COLO668 (cell line): ENCODE results near the gene CD80.
"Not testable (repeated sequence)": the region's sequence is repeated elsewhere in the genome, so short reads cannot be mapped to it uniquely, and the experiment has no call there.

Source experiments
- DNase-seq: peaks from one replicate; lab custom pipeline; 2025; ENCODE audit not compliant: unreplicated experiment; lab: John Stamatoyannopoulos, UW

CD80 gene

DNA sequence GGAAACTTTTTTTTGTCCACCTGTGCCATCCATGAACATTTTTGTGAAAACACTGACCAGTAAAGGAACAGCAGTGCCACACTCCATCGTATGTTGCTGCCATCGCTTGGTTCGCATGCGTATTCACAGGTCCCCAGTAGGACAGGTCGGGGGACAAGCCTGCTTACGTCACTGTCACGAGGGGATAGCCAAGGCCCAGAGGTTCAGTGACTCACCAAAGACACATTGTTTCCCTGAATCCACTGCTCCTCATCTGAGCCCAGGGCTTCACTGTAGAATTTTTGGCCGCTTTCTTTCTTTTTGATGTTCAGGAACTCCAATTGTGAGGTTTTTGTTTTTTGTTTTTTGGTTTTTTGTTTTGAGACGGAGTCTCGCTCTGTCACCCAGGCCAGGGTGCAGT is 25.8 kb upstream of the CD80 start:
- no peak for DNase-seq

GRCh38 chr3:119582178-119582577 is 22.8 kb upstream of the CD80 start:
- DNase-seq: no peak

DNA sequence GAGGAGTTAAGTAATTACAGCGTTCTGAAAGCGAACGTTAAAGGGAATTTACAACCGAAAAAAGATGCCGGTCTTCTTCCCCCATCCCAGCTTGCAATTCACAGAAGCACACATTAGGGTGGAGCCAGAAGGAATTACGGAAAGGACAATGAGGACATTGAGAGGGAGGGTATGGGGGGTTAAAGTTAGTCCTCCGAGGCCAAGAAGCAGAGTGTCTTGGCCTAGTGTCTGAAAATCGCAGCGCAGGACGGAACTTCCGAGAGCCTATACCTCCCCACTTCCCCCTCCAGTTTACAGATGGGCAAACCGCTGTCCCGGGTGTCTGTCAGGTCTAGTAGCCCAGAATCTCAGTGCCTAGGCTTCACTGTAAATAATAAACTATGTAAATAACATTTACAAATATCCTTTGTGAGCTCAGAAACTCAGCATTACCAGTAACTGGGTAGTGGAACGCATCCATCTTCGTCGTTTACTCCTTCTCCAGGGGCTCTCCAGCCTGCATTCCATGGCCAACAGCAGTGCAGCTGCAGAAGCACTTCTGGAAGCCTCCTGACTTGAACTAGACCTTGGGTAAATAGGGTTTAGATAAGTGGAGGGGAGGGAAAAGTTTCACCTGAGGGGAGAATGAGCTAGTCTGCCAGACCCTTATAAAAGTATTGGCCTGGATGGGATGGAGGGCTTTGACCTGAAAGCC is 20.8 kb upstream of the CD80 start:
- no peak for DNase-seq

DNA sequence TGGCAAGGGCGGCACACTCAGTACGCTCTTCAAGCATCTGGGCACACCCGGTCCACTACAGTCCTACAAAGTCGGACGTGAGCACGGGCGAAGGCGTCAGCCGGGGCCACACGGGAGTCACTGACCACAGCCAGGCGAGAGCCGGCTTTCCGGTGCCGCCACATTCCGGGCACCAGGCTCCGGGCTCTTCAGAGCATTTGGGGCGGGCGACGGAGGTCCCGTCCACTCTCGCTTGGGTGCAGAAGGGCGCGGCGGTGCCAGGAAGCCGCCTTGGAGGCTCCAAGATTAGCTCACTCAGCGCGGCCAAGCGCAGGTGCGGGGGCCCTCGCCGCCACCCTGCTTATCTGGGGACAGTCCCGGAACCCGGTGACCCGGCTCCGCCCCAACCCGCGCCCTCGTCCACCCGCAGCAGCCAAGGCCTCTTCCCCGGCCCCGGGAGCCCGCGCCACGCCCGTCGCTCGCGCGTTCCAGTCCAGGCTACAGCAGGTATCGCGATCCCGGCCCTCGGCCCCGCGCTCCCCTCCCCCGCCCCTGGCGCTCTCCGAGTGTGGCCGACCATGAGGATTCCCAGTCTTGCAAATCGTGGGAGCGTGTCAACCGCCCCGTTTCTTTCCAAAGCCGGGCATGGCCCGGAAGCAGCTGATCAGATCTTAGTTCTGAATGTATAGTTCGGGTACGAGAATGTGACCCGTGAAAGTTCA is 20.1 kb upstream of the CD80 start, which contains the start of gene ADPRH:
TSS of gene ADPRH (plus strand) at position 127 of the 701 bp plus-strand sequence. CDS start 2,678 bp downstream, outside the sequence.
- DNase-seq: peak; percentile 66

- DNase-seq: no peak
Observed at GRCh38 chr3:119575507-119575906, 16.1 kb upstream of the CD80 start.

DNA sequence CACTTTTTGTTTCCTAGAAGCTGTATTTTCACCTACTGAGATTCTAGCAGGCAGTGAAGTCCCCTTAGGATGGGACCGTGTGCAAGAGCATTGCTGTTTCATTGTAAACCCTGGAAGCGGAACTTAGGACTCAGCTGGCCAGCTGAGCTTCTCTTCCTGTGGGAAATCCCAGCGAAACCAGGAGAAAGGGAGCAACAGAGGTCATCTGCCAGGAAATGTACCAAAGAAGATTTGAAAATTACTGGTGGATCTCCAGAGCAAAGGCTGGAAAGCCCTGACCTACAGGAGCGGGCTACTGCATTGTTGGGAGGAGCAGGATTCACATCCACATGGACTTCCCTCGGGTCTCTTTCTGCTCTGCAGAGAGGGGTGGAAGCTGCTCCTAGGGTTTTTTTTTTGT is 12.3 kb upstream of the CD80 start:
- no peak for DNase-seq

- no peak for DNase-seq
Observed at GRCh38 chr3:119571230-119571629, 11.8 kb upstream of the CD80 start.

- no peak for DNase-seq
Observed at GRCh38 chr3:119570229-119570628, 10.8 kb upstream of the CD80 start.

- no peak for DNase-seq
Observed at GRCh38 chr3:119569156-119569555, 9.7 kb upstream of the CD80 start.

GRCh38 chr3:119563334-119563733 is 3.9 kb upstream of the CD80 start:
- not testable (repeated sequence) for DNase-seq

DNA sequence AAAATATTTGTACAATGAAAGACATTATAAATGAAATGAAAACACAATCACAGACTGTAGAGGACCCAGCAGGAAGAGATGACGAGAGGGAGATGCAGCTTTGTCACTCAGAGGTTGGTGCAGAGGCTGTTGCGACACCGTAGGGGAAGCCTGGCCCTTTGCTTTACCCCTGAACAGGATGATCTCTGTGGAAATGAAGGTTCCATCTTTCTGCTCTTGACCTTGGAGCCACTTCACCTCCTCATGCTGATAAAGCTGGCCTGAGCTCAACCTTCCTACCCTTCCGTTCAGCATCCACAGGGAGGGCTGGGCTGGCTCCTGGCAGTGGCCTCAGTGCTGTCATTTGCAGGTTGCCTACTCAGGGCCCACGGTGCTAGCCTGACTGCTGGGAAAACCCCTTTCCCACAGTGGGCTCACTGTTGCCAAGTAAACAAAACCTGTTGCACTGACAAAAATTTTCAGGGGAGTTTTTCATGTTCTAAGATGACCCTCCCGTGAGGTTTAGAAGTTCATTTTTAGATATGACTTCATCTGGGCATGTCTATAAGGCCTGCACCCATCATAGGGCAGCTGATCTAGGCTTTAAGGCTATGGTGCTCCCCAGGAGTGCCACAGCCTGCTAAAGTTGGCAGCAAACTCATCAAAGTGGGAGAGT is 3.0 kb upstream of the CD80 start:
- no peak for DNase-seq

DNA sequence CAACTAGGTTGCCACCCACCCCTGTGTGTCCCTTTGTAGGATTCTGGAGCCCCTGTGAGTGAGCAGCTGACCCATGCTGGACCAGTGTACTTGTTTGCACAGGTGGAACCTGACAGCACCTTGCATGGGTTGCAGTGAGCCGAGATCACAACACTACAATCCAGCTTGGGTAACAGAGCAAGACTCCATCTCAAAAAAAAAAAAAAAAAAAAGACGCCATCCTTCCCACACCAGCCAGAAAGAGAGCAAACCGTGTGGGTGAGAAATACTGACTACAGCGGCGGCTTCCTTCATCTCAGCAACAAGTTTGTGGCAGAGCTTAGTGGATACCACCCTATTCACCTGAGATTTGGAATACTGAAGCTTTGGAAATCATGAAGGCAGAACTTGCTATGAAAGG is 746 bp upstream of the CD80 start:
- no peak for DNase-seq

GRCh38 chr3:119558626-119559317 is 642 bp downstream of the CD80 start:
- no peak for DNase-seq

GRCh38 chr3:119557877-119558269 is 1.5 kb downstream of the CD80 start:
- DNase-seq: no peak

GRCh38 chr3:119557192-119557876 is 2.1 kb downstream of the CD80 start:
- no peak for DNase-seq

GRCh38 chr3:119555929-119556328 is 3.5 kb downstream of the CD80 start:
- DNase-seq: no peak

GRCh38 chr3:119555309-119555735 is 4.1 kb downstream of the CD80 start:
- DNase-seq: no peak

DNA sequence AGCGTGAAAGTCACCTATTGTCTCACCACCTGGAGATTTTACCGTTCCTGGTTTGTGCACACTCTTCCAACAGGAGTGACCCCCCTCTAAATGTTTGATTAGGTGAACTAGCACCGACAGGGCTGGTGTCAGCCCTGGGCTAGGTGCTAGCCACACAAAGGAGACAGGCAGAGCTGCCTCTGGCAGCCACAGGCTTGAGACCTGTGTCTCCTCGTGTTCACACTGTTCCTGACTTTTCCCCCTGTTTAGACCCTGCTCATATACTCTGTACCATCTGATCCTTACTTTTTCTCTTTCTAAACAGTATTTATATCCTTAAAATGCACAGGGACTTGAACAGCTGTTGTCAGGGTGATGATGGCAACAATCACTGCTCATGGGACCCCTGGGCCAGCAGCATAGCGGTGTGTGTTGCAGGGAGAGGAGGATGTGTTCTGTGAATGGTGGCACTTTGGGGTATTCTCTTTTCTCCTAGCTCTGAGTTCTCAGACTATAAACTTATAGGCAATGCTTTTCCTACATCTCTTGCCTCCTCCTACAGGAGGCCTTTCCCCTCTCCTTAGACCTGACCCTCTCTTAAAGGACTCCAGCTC is 5.5 kb downstream of the CD80 start:
- no peak for DNase-seq

GRCh38 chr3:119552928-119553327 is 6.5 kb downstream of the CD80 start:
- DNase-seq: not testable (repeated sequence)

DNA sequence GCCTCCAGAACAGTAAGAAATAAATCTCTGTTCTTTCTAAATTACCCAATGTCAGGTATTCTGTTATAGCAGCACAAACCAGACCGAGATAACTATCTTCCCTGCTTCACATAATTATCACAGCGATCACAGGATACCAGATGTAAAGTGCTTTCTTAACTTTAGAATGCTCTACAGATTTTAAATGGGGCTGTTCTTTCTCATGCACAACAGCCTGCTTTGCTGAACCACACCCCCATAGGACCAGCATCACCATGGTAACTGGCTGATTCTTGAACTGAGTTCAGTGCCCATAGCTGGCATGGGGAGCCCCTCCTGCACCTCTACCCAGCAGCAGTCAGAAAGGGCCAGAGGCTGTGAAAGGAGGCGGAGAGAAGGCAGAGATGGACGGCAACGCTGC is 7.8 kb downstream of the CD80 start:
- DNase-seq: no peak
